SKM-1 (cell line): ENCODE measurements around the gene ZNF827.

Experiments
- DNase-seq: peaks from one replicate; lab custom pipeline; 2025; ENCODE audit not compliant: unreplicated experiment; lab: John Stamatoyannopoulos, UW

ZNF827 gene, protein sequence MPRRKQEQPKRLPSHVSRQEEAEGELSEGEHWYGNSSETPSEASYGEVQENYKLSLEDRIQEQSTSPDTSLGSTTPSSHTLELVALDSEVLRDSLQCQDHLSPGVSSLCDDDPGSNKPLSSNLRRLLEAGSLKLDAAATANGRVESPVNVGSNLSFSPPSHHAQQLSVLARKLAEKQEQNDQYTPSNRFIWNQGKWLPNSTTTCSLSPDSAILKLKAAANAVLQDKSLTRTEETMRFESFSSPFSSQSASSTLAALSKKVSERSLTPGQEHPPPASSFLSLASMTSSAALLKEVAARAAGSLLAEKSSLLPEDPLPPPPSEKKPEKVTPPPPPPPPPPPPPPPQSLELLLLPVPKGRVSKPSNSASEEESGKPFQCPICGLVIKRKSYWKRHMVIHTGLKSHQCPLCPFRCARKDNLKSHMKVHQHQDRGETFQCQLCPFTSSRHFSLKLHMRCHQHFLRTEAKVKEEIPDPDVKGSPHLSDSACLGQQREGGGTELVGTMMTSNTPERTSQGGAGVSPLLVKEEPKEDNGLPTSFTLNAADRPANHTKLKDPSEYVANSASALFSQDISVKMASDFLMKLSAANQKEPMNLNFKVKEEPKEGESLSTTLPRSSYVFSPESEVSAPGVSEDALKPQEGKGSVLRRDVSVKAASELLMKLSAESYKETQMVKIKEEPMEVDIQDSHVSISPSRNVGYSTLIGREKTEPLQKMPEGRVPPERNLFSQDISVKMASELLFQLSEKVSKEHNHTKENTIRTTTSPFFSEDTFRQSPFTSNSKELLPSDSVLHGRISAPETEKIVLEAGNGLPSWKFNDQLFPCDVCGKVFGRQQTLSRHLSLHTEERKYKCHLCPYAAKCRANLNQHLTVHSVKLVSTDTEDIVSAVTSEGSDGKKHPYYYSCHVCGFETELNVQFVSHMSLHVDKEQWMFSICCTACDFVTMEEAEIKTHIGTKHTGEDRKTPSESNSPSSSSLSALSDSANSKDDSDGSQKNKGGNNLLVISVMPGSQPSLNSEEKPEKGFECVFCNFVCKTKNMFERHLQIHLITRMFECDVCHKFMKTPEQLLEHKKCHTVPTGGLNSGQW

DNA sequence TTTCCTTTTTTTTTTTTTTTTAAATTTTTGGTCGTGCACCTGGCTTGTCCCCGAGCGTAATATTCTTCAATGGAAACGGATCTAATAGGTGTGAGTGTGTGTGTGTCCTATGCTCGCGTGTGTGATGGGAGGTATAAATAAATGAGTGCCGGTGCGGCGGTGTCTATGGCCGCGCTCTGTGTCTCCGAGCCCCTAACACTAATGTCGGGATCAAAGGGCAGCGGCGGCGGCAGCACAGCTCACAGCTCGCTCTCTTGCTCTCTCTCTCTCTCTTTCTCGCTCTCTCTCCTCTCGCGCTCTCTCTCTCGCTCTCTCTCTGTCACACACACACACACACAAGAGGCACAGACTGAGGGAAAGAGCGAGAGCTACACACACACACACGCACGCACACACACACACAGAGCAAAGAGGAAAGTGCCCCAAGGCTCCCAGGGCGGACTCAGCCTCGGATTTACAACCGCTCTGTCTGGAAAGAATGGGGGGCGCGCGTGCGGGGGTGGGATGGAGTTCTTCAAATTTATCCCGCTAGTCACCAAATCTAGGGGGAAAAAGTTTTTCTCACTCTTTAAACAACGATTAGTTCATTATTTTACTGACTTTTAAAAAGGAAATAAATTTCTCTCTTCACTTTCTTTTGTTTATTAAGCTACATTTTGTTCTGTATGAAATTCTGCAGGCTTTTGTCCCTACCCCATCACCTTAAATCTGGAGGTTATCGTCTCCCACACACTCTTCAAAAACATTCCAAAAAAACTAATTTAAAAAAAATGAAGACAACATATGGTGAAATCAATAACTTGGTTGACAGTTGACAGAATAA is at the start of gene ZNF827:
Gene ZNF827, minus strand, starts transcription at position 206 of the 823 bp plus-strand sequence. CDS start 416 bp downstream, outside the sequence.
- DNase-seq: peak; percentile 63

DNA sequence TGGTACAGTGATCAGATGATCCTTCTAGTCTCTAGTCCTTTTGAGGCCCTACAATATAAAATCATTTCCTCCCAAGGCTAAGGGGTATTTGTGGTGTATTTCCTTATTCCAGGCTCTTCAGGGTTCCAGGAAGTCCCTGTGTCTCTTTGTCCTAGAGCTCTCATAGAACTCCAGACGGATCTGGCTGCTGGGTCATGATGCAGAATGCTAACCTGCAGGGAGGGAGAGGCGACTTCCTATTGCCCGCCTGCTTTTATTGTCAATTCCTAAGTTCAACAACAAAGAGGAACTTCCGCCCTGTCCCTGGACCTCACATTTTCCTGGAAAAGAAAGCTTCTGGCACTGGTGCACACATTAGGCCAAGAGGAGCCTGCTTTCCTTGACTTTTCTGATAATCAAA is 45.9 kb upstream of the ZNF827 start:
- DNase-seq: no peak

DNA sequence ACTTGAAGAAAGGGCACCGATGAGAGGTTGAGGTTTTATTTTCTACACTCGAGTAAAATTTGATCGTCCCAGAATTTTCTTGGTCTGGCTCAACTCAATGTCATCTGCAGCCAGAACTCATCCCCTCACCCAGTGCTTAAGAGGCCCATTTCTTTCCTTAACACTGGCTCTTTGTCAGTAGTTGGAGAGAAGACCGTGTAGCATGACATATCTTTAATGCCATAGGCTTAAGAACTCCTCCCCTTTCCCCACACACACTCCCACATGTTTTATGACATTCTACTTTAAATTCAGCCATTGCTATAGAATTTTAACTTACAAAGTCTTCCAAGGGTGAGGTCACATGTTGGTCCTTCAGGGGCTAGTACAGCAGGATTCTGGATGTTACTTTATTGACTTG is 44.2 kb upstream of the ZNF827 start:
- DNase-seq: no peak

DNA sequence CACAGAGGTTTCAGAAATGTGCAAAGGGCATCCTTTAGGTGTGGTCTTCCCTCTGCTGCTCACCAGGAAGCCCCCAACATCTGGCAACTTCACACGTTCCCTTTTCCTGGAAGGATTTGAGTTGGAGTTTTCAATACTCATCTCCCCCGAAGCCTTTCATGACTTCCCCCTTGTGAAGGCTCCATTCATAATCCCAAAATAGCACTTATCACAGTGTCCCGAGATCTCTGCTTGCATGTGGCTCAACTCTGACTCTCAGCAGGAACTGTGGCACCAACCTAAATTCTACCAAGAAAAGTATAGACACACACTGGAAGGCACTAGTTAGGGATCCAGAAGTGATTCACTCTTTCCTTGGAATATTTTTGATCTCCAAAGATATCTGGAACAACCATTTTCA is 40.5 kb upstream of the ZNF827 start:
- DNase-seq: no peak

DNA sequence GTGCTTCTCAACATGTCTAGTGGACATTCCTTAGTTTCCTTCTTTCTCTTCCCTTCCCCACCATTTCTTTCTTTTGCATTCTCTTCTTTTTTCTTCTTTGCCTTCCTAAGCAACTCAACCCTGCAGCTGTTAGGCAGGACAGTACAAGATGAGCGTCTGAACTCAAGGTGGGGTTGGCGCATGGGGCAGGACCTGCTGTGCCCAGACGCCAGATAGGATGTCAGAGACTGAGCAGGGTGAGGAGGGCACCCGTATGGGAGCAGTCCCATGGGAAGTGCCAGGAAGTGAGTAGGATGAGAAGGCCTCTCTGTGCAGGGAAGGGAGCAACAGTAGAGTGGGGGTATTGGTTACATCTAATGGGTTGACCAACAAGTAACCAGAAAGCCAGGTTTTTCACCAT is 38.1 kb upstream of the ZNF827 start:
- DNase-seq: no peak

DNA sequence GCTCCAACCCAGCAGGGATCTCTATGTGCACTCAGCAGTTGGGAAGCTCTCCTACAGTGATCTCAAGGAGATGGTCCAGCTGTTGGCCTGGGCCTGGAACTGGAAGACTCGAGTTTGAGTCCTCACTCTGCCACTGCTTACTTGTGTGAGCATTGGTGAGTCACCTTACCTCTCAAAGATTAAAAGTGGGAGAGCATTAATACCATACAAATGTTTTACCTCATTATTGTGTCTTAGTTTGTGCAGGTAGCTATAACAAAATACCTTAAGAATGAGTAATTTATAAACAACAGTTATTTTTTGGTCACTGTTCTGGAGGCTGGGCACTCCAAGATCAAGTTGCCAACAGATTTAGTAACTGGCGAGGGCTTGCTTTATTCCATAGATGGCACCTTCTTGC is 21.4 kb upstream of the ZNF827 start:
- DNase-seq: no peak

DNA sequence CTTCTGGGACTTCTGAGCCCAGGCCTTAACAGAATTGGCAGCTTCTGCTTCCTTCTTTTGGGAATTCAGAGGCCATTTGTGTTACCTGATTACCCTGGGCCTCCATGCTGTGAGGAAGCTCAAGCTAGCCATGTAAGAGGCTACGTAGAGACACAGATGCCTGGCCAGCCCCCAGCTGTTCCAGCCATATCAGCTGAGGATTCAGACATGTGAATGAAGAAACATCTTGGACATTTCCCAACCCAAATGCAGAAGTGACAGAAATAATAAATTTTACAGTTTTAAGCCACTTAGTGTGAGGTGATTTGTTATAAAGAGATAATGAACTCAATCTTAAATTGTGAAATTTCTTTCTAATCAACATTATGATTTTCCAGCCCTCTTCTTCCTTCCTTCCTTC is 18.7 kb upstream of the ZNF827 start:
- DNase-seq: no peak

DNA sequence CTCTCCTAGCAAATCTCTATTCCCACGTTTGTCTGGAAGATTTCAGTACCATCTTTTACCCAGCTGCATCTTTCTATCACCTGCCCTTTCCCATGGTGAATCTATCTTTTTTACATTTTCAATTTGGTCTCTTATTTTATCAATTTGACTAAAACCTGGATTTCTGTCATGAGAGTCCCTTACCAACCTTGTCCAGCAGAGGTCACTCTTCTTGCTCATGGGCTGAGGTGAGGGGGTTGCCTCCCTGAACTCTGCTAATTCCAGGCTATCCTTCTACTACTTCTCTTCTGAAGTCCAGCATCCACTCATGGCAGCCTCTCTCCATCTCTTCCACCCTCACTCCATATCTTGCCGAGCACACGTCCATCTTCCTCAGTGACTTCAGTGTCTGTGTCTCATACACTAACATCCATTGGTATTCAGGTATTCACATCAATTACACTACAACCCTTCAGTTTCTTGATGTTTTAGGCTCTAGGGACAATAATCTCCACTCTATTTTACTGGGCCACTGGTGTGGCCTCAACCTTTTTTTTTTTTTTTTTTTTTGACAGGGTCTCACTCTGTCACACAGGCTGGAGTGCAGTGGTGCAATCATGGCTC is 17.8 kb upstream of the ZNF827 start:
- peak; percentile 40 for DNase-seq

DNA sequence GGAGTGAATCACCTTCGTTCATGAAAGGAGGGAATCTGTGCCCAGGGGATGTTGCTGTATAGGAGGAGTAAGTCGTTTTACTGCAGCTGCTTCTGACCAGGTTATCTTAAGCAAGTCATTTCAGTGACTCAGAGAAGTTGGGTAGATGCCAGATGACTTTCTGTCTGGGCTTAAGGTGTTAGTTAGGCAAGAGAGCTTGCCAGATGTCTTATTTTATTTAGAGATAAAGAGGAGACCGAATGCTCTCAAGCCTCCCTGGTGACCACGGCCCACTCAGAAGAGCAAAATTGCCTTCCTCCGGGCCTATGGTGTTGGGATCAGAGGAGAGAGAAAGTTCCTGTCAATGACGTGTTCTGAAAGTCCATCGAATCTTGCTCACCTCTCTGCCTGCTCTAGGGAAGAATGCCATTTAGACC is 16.3 kb upstream of the ZNF827 start:
- no peak for DNase-seq

DNA sequence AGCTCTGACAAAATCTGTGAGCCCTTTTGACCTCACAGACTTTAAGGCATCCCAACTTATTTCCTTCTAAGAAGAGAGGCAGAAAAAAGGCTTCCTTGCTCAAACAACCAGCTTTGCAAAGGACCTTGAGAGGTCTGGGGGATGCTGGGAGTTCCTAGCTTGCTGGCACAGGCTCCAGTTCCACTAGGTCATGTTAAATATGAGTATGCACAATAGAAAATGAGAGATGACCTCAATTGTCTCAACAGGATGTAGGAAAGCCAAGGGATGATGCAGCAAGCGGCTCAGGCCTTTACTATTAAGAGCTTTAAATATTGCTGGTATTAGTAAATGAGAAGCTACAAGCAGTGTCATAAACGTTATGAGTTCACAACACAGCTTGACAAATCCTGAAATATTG is 13.3 kb upstream of the ZNF827 start:
- DNase-seq: no peak

DNA sequence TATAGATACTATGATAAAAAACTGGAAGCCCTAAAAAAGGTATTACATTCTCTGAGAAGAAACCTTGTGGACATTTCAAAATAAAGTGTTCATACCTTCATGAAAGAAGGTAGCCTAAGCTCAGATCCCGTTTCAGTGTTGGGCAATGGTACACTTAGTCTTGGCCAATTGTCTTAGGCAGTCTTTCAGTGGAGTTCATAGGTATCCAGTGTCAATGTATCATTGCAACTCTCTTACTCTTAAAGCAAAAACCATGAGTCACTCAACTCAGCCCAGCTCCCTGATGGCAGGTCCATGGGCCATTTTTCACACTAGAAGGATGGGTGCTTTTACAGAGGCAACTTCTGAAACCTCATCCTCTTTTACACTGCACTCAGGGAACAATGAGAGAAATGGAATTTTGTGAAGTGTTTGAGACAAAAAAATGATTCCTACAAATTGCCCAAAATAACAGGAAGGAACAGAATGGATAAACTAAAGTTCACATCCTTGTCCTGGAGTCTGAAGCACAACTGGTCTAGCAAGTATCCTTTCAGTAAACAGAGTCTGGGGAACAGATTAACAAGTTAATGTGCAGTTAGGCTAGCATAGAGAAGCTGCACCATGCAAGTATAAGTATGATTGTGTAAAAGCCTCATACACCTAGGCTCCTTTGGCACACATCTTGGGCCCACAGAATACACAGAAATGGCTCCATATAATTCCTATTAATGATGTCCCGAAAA is 7.0 kb upstream of the ZNF827 start:
- DNase-seq: no peak

DNA sequence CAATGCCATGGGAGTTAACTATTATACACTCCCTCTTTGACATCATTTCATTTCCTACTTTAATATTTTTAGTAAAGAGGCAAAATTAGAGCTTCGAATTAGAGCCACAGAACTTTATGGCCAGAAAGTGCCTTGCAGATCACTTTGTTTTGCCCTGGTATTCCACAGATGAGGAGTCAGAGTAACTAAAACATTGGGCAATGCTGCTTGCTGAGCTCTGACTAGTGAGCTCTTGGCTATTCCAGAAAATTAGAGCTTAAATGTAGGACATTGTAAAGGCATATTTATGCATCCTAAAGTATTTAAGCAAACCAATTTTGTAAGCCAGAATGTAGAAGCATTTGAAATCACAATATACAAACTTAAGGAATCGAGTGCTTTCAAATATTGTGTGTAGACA is 6.3 kb upstream of the ZNF827 start:
- no peak for DNase-seq

DNA sequence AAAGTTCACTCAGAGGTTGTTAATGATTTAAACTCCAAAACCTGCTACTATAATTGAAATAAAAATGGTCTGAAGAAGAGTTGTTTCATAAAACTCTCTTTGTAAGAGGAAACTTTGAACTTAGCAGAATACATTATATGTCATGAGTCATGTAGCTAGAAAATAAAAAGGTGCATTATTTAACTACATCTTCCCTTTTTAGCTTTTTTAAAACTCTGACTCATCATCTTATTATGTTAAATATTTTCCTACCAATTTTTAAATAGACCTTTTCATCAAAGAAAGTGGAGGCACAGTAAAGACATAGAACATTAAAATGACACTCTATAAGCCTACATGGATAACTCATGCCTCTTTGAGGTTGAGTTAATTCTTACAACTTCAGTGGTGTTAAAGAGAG is 1.2 kb upstream of the ZNF827 start:
- no peak for DNase-seq

DNA sequence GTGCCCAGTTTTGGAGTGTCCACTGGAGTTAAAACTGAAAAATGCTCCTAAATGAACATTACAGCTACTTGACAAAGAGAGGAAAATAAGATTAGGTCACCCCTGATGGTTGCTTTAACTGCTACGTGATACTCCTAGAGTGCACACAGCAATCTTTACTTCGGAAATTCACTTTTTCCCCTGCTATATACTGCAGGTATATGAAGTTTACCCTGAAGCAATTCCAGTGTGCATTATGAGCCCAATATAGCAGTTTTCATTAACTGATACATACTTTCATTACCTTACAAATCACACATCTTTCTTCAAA is 773 bp upstream of the ZNF827 start:
- no peak for DNase-seq

DNA sequence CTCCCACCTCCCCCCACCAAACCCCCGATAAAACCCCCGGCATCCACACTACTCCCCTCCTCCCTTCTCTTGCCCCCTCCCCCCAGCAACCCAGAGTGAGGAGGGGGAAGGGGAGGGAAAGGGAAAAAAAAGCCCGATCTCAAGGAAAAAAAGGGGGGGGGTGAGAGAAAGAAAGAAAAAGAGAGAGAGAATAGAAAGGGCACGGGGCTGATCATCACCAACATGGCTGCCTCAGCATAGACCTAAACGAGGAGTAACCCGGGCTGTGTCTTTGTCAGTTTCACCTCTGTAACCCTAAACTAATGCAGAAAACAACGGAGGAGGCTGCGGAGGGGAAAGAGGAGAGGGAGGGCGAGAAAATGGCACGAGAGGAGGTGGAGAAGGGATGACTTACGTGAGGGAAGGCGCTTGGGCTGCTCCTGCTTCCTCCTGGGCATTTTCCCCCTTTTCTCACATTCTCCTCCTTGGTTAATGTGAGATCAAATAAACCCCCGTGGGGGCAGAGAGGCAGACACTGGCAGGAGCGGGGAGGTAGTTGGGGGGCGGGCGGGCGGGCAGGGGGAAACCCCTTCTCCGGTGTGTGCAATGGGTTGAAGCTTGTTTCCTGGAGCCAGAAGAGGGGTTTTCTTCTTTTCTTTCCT is 532 bp downstream of the ZNF827 start:
- no peak for DNase-seq

DNA sequence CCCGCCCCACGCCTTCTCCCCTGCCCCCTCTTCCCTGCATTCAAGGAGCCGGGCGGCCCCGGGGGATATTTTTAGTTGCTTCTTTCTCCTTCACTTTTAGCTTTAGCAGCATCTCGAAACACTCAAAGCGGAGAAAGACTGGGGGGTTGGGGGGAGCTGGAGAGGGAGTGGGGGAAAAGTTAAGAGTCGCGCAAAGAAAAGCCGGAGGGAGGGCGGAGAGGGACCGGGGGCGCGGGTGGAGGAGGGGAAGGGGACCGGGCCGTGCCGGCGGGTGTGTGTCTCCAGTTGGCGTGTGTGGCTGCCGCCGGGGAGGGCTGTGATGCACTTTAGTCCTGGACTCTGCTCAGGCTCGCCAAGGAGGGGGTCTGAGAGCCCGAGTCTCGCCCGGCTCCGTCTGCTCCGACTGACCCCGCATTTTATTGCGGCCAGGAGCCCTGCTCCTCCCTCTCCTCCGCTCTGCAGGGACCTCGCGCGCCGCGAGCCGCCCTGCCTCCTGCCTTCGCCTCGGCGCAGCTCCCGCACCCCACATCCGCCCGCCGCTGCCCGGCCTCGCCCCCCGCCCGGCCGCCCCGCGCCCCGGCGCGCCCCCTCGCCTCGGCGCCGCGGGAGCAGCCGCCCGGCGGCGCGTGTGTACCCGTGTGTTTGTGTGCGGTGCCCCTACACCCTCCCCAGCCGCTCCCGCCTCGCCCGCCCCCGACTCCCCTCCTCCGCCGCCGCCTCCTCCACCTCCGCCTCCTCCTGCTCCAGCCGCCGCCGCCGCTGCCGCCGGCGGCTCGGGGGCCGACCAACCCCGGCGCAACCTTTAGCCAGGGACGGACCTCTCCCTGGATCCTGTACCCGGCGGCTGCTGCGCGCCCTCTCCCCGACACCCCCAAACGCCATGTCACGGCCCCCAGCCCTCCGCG is 1.4 kb downstream of the ZNF827 start:
- no peak for DNase-seq

DNA sequence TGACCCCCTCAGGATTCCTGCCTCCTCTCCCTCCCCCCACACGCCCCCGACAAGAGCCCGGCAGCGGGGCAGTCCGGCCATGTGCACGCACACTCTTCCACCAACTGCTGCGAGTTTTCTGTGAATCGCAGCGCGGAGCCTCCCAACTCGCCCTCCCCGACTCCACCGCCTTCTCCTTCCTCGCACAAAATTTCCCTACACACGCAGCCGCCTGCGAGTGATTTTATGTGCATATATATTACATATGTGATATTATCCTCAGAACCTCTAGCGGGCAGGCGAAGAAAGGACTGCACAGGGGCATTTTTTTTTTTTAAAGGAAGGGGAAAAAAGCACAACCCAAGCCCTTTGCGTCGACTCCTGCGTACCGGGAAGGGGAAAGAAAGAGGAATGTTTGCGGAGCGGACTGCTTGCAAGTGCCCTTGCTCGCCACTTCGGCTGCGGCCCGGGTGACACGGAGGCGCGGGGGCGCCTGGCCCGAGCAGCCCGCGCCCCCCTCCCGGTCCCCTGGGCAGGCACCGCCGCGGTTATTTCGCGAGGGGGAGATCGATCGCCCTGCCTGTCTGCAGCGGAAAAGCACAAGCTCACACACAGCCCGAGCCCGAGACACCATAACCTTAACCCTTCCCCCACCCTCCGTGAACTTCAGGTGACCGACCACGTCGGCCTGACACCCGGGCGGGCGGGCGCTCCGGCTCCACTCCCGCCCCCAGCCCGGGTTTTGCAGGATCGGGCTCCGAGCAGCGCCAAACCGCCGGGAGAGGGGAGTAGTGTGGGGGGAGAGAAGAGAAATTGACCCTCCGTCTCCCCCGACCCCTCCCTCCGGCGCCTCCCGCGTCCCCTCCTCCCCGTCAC is 2.3 kb downstream of the ZNF827 start:
- peak; percentile 58 for DNase-seq
